Bronchial epithelial cell (primary cell): ENCODE data around the gene CACNA2D3. TPM values are rescaled to one million over a fixed set of nuclear protein-coding genes. Genes with fewer than 3 reads are reported as not detected.

Experiments used
- DNase-seq: peaks from one replicate; pipeline ENCODE4 v3.0.0-alpha.2; 2010; ENCODE audit warnings: low read depth
- FAIRE-seq: peaks from 2 replicates; lab custom pipeline; 2011; peaks lifted over from hg19 to GRCh38; lab: Jason Lieb, UNC
- H3K27me3 ChIP-seq: 2 replicates; pipeline ENCODE4 v1.5.1; 2011; ENCODE audit warnings: low read length; ENCODE audit not compliant: control insufficient read depth, insufficient read depth
- H3K36me3 ChIP-seq: 2 replicates; pipeline ENCODE4 v1.5.1; 2011; ENCODE audit warnings: low read length; ENCODE audit not compliant: control insufficient read depth, insufficient read depth
- H3K4me3 ChIP-seq: 2 replicates; pipeline ENCODE4 v1.5.1; 2011; ENCODE audit warnings: mild to moderate bottlenecking, low read depth, low read length, control low read depth
- CTCF ChIP-seq: IDR thresholded peaks from 2 replicates; pipeline ENCODE4 v1.5.1; 2011; ENCODE audit warnings: mild to moderate bottlenecking, moderate library complexity, low read length, control low read depth, inconsistent platforms; ENCODE audit not compliant: insufficient read depth, severe bottlenecking
- total RNA-seq: library from RNA; depleted of rRNA; stranded (reverse); fragments of >200 nt; gene quantifications from 2 replicates; pipeline ENCODE4 v1.2.1, GENCODE V29; 2014

The CACNA2D3 gene
- total RNA-seq, 1 donor from 2014 or later: not detected

DNA sequence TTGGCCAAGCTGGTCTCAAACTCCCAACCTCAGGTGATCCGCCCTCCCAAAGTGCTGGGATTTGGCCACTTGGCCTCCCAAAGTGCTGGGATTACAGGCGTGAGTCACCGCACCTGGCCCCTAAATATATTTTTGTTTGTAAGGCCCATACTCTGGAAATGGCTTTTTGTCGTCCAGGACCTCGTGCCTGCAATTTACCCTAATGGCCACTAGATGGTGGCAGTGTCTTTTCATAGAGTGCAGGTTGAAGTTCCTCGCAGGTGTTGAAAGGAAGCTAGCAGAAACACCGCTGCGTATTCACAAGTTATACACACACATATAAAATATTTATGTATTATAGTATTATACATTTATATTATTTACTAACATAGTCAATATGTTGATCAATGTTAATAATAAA lies 708.3 kb downstream of the CACNA2D3 start:
- no peak for FAIRE-seq

GRCh38 chr3:54831112-54831511 lies 708.8 kb downstream of the CACNA2D3 start:
- Histone ChIP-seq H3K4me3 (no peak overlapping the region), H3K27me3 (no peaks in the 10 kb centered on the region), H3K36me3 (no peaks in the 10 kb centered on the region)
- FAIRE-seq: no peak
- no peak for TF ChIP-seq CTCF
- no peak for DNase-seq

More for the DNA sequence above, 708.3 kb downstream of the CACNA2D3 start:
- H3K27me3 ChIP-seq: no peaks in the 10 kb centered on the region
- peak; percentile 18 for DNase-seq
- no peaks in the 10 kb centered on the region for H3K36me3 ChIP-seq
- H3K4me3 ChIP-seq: no peak overlapping the region
- TF ChIP-seq CTCF: peak; percentile 43

DNA sequence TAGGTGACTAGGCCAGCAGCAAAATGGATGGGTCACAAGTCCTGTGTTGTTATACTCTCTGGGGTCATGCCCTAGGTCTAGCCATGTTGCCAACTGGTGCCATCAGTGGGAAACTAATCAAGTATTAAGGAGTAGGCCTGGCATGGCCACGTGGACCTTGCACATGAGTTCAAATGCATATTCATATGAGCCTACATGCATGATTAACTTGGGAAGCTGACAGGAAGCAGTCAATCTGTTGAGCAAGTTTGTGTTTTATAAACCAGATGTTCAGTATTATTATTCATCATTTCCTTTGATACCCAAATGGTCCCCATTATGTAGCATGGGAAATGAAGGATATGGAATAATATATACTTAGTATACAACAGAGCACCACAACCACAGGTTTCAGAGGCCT lies 710.5 kb downstream of the CACNA2D3 start:
- H3K36me3 ChIP-seq: no peaks in the 10 kb centered on the region
- no peak for TF ChIP-seq CTCF
- H3K27me3 ChIP-seq: no peaks in the 10 kb centered on the region
- FAIRE-seq (no peak), DNase-seq (no peak)
- H3K4me3 ChIP-seq: no peak overlapping the region

DNA sequence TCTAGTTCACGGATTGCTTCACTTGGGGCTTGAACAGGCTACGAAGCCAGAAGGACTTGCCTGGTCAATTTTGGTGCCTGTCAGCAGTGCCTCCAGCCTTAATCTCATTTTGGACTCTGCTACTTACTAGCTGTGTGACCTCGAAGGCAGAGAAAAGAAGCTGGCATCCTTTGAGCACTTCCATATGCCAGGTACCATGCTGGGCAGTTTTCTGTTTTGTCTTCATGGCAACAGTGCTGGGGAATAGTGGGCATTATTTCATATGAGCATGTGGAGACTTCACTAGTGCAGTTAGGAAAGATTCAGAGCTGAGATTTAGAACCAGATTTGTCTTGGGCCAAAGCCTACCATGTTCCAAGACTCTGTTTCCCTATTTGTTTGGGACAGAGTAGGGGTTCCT lies 713.3 kb downstream of the CACNA2D3 start:
- H3K27me3 ChIP-seq: no peaks in the 10 kb centered on the region
- no peak for TF ChIP-seq CTCF
- H3K4me3 ChIP-seq: no peak overlapping the region
- no peaks in the 10 kb centered on the region for H3K36me3 ChIP-seq
- peak; percentile 23 for FAIRE-seq
- no peak for DNase-seq

GRCh38 chr3:54836871-54837270 lies 714.5 kb downstream of the CACNA2D3 start:
- TF ChIP-seq CTCF: no peak
- FAIRE-seq: no peak
- no peaks in the 10 kb centered on the region for H3K27me3 ChIP-seq

DNA sequence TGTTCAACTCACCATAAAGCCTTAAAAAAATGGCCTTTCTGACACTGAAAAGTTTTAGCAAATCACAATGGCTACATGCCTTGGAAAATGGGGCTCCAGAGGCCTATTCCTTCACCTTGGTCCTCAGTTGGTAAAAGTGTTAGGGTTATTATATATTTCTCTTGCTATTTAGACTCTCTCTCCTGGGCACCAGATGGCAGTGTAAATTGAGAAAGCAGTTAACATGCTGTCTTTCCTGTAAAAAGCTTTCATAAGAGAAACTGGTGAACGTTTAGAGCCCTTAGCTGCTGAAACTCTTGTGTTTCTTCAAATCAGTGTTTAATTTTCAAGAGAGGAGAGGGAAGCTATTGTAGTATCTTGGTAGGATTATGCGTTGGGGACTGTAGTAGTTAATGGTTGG lies 715.6 kb downstream of the CACNA2D3 start:
- peak; percentile 9 for TF ChIP-seq CTCF
- Histone ChIP-seq H3K27me3 (no peaks in the 10 kb centered on the region), H3K4me3 (no peak overlapping the region), H3K36me3 (no peaks in the 10 kb centered on the region)
- DNase-seq (no peak), FAIRE-seq (no peak)

More at GRCh38 chr3:54836871-54837270, 714.5 kb downstream of the CACNA2D3 start:
- no peak for DNase-seq
- Histone ChIP-seq H3K36me3 (no peaks in the 10 kb centered on the region), H3K4me3 (no peak overlapping the region)
